Epidermal melanocyte (primary cell): ENCODE data around the gene ERVV-1.
"Not testable (repeated sequence)": the region's sequence is repeated elsewhere in the genome, so short reads cannot be mapped to it uniquely, and the experiment has no call there.

Experiments used
- DNase-seq: peaks from one replicate; pipeline ENCODE4 v3.0.0; 2011; ENCODE audit warnings: low spot score; ENCODE audit not compliant: insufficient read length

ERVV-1 gene

DNA sequence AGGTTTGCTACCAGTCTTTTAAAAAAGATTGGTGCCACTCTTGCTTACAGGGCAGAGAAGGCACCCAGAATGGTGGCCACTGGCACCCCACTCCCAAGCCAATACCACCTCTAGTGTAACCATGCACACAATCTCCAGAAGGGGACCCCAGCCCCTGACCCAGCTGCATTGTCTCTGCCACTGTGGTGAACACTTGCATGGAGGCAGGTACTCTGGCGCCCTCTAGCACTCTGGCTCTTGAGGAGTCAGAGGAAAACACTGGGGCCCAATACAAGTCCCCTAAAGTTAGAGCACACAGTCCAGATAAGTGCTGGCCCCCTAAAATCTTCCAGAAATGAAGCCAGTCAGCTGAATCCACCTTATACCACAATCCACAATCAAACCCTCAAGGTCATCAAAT, 6.0 kb downstream of the ERVV-1 start:
- no peak for DNase-seq

DNA sequence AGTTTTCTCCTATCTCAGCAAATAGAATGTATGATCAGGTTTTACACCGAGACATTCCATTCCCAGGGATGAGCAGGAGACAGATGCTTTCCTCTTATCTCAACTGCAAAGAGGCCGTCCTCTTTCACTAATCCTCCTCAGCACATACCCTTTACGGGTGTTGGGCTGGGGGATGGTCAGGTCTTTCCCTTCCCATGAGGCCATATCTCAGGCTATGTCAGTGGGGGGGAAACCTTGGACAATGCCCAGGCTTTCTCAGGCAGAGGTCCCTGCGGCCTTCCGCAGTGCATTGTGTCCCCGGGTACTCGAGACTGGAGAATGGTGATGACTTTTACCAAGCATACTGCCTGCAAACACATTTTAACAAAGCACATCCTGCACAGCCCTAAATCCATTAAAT, 14.6 kb downstream of the ERVV-1 start:
- DNase-seq = not testable (repeated sequence)

DNA sequence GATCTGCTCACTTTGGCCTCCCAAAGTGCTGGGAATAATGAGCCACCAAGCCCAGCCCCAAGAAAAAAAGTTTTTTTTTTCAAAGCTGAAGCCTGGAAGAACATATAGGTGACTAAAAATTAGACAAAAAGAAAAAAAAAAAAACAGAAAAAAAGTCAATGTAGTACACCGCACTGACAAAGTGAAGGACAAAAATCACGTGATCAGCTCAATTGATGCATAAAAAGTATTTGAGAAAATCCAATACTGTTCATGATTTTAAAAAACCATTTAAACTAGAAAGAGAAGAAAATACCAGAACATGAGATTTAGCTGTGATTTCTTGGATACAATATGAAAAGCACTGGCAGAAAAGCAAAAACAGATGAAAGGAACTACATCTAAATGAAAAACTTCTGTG, 20.3 kb downstream of the ERVV-1 start:
- DNase-seq = no peak

DNA sequence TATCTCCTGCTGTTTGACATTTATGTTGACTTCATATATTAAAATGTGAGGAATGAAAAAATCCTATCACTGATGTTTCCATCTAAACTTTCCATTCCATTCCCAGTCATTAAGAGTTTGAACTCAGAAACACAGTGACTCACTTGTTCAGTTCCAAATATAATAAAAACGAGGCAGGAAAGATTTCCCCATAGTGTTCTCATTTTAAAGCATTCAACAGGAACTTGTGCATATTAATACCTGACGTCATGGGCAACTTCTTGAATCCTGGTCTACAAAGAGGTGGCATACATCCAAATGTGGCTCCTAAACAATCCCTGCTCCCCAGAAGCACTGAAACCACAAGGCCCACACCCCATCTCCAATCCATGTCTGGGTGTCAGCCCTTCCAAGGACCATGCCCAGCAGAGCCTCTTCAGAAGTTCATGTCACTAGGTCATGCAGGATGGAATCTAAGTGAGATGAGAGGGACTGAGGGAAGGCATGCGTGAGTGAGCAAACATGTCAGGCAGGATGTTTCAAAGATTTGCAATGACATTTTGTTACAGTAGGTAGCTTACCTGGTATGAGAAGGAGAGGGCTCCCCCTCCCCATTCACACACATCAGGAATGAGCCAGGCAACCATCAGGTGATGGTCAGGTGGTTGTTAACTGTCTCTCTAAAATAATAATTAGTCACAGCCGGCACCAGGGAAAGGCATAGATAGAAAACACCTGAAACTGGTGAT, 21.4 kb downstream of the ERVV-1 start:
- DNase-seq = no peak

DNA sequence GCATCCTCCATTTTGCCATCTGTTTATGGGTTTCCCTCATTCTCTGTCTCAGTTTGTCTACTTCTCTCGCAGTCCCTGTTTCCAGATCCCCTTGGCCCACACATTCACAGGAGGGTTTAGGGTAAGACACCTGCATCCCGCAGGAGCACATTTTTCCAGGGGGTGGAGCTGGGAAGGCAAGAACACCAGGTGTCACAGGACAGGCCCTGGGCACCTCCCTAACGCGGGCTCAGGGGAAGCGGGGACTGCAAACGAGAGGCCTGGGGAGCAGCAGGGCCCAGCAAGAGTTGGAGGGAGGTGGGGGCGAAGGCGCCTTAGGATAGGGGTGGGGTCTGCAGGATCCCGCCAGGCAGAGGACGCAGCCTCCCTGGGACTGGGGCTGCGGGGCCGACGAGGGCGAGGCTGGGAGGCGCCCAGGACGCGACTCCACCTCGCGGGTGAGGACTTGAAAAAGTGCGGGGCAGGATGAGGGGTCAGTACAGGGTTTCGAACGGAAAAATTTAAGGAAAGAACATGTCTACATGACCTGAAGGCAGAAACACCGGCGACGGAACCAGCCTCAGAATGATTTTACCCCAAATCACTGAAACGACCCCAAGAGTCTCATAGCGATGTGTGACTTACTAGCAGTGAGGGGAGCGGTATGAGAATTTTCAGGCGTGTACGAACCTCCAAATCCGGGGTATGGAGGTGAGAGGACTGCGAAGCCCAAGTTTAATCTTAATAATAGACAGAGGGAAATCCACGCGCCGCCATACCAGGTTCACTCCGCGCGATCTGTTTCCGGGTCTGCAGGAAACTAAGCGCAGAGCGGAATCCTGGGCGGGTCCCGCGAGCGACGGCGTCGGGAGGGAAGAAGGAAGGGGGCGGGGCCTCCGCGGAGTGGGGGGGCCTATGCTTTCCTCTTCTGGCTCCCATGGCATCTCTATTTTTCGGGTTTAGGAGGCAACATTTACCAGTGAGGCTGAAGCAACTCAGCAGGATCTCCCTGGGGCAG, 23.7 kb downstream of the ERVV-1 start:
- DNase-seq = no peak

DNA sequence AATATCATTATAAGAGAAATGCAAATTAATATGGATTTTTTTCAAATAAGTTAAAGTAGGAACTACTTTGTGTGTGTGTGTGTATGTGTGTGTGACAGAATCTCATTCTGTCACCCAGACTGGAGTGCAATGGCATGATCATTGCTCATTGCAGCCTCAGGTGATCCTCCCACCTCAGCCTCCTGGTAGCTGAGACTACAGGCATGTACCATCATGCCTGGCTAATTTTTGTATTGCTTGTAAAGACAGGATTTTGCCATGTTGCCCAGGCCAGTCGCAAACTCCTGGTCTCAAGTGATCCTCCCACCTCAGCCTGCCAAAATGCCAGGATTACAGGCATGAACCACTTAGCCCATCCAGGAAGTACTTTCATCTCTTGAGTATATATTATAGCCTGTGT, 27.6 kb downstream of the ERVV-1 start:
- no peak for DNase-seq

DNA sequence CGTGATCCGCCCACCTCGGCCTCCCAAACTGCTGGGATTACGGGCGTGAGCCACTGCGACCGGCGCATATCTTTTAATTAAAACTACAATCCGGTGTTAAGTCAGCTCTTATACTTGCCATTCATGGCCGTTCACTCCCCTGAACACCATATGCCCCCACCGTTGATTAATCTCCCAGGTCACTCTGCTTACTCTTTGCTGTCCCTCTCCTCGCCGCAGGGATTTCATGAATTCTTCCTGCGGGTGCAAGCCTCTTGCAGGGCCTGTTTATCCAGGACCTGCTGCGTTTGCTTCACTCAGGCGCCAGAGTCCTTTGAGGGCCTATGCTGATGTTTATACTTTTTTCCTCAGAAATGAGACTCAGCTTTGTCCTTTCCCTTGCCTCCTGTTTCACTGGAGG, 31.8 kb downstream of the ERVV-1 start:
- no peak for DNase-seq

DNA sequence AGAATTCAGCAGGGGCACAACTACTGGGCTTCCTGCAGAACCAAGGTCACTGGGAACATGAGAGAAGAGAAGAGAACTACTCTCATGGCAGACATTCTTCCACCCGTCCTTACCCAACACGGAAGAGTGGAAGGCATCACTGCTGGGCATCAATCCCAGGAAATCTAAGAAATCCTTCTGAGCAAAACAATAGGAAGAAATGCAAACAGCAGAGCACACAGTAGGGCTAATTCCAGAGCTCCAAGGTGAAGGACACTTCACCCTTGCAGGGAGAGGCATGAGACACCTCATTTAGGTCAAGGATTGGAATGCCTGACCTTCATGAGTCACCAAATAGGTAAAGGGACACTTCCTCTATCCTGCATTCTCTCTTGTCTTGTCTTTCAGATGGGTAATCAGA, 33.7 kb downstream of the ERVV-1 start:
- no peak for DNase-seq

DNA sequence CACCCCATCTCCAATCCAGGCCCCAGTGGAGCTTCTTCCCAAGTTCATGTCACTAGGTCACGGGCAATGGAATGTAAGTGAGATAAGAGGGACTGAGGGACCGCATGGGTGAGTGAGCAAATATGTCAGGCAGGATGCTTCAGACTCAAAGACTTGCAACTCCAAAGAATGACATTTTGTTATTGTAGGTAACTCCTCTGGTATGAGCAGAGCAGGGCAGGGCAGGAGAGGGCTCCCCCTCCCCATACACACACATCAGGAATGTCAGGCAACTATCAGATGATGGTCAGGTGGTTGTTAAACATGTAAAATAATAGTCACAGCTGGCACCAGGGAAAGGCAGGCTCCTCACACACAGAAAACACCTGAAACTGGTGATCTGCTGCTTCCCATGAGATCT, 41.4 kb downstream of the ERVV-1 start:
- DNase-seq = no peak

DNA sequence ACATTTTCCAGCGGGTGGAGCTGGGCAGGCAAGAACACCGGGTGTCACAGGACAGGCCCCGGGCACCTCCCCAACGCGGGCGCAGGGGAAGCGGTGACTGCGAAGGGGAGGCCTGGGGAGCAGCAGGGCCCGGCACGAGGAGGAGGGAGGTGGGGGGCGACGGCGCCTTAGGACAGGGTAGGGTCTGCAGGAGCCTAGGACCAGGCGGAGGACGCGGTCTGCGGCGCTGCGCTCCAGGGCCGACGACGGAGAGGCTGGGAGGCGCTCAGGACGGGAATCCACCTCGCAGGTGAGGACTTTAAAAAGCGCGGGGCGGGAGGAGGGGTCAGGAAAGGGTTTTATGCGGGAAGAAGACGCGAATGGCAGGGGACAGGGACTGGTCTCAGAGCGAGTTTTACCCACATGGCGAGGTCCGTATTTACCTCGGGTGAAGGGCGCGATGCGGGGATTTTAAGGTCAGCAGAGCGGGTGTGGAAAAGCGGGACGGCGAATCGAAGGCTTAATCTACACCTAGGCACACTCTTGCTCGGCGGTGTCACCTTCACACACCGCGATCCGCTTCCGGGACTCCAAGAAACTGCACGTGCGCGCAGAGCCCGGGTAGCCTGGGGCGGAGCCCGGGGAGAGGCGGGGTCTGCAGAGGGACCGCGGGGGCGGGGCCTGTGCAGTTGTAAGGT, 44.3 kb downstream of the ERVV-1 start:
- DNase-seq = no peak
